HUDEP-2 (cell line): Measurements from ENCODE around the gene DNAH14.

ENCODE experiments used
- DNase-seq, 76 experiments: peaks; one replicate each; lab custom pipeline; 2025; ENCODE audit not compliant: unreplicated experiment in 76 of 76; lab: John Stamatoyannopoulos, UW

DNAH14 gene

DNA sequence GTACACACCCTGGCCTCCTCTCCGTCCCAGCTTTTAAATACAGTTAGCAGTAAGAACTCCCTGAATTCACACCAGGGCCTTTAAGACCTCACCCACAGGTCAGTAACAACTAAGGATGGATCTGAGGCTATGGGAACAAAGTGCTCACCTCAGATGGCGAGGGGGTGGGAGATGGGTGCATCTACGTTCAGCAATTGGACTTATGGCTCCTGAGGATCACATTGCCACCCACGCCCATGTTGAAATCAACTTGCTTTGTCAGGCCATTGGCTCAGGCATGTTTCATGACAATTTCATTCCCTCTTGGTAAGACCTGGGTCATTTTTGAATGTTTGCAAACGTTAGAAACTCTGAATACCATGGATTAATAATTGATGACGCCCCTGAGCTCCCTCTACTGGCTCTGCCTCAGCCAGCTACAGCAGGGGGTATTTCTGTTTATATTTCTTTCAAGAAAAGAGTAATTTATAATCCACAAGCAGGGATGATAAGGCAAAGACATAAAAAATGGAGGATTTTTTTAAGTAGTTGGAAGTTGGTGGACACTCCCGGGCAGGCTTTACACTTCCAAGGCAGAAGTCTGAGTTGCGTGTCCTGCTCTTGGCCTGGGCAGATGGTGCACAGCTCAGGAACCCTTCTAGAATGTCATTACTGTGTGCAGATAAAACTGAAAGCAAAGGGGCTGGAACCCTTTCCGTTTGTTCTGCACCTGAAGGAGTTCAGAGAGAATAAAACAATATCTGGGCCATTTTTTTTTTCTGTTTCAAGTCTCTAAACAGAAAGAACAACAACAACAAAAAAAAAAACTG, 512.0 kb downstream of the DNAH14 start:
- no peak for DNase-seq

DNA sequence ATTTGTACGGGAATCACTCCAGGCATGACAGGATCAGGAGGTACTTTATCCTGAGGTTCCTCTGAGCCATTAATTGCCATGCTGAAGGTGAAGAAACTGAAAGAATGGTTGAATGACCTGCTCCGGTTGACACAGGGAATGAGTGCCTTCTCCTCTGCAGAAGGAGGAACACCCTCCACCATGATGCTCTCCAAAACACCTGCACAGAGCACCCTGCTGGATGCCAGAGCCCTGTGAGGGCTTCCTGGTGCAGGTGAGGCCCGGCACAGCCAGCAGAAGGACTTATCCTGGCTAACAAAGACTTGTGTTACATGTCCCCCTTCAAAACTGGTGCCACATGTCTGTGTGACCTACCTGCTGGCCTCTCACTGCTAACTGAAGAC, 512.6 kb downstream of the DNAH14 start:
- DNase-seq, result no peak

DNA sequence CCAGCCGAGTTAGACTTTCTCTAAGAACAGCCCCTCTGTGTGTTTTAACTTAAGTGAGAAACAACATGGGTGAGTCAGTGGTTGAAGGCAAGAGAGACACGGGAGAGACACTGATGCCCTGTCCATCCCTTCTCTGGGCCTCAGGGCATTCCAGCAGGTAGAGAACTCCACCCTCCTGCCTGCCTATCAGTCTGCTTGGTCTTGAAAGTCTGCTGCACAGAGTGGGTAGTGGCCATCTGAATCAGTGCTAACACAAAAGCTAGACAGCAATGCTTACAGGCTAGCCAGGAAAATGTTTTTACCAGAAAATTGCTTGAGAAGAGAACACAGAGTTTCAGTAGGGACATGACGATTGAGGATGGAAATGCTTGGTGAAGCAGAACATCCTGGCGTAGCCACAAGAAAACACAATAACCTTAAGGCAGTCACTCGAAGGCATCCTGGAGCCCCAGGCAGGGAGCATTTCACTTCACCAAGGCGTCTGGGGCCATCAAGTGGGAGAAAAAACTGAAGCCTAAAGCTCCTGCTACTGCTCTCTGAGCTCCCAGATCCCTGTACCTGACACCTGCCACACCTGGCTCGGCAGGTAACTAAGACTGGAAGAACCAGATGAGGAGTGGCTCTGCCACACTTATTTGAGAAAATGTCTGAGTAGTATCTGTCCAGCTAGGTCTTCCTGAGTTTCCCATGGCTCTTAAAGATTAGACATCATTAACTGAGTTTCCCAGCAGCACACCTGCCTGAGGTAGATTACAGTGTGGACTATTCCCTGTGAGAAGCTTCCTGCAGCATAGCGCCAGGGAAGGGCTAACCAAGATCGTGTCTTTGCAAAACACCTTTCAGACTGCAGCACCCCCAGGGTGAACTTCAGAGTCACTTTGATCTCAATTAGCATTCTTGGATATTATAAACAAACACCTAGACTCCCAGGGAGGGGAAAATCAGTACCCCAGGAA, 516.4 kb downstream of the DNAH14 start:
- DNase-seq, result no peak

DNA sequence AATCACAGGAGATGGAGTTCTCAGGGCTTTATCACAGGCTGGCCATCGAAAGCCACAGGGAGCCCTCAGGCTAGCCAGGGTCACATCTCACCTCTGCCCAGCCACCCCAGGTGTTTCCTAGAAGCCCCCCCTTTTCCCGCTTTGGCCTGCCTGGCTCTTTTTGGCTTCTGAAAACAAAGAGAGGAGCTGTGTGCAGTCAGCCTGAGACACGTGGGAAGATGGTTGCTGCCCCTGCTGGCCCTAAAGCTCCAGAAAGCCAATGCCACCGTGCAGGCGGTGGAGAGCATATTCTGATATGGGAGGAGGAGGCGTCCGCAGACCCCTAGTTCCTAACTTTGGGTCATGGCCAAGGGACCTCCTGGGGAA, 517.1 kb downstream of the DNAH14 start:
- DNase-seq, result no peak

DNA sequence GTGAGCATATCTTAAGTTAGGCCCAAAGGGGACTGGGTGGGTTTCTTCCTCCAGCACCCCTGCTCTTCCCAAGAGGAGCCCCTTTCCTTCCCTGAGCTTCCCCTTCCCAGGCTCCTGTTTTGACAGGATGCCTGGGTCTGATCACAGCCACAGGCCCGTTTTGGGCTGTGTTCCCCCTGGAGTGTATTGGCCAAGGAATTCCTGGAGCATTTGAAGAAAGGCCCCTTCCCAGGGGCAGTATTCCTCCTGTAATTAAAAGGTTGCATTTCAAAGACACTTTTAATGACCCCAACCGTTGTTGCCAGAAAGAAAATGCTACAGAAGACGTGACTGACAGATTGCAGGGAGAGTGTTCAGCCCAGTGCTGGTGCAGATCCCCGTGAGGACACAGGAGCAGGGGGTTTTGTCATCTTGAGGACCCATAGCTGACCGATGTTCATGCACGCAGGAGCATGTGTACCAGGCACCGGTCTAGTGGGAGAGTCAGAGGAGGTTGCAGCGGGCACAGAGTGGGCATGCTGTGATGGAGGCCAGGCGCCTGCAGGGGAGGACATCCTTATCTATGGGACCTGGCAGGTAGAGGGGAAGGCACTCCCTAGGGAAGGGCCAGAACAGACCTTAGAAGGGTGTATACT, 517.6 kb downstream of the DNAH14 start:
- no peak for DNase-seq

DNA sequence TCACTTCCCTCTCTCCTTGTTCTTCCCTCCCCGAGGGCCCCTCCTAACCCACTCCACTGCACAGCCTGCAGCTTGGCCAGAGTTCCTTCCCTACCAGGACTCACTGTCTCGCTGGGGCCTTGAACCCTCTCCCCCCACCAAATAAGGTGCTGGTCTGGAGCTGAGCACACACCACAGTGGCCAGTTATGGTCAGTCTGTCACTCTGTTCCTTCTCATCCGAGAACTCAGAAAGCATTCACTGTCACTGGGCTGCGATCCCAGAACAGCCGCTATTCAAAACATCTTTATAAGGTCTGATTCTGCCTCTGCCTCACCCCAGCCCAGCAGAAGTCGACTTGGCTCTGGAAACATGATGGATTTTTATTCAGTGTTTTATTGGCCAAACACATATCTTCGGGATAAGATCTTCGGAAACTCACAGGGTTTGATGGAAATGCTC, 518.2 kb downstream of the DNAH14 start:
- DNase-seq, result no peak

DNA sequence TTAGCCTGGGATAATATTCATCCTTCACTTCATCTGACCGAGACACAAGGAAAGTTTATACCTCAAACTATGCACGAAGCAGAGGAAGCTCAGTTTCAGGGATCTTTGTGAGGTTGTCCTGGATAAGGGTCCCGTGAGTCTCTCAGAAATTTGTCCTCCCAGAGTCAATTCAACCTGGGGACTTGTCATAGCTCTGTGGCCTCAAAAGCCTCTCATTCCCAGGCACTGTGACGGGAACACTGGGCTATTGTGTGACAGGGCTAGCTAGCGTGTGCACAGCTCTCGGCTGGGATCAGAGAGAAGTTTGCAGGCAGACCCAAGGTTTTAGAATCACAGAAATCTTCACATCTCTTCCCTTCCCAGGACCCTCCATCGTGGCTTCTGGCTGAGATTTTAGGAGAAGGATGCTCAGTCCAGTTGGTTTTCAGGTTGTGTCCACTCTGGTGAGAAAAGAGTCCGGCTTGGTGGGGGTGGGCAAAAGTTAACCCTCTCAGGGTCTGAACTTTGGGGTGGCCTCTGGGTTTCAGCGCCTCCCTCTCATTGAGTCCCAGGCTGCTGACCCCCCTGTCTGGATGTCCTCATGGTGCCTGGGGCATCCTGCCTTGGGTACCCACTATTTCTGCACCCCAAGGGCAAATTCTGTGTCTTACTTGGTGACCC, 518.8 kb downstream of the DNAH14 start:
- DNase-seq, result no peak
